ENCODE results near the gene IGSF21. TPM values are rescaled to one million over a fixed set of nuclear protein-coding genes. Genes with fewer than 3 reads are reported as not detected.

IGSF21 gene
- total and polyA plus RNA-seq, 2 of the 8 experiments (the other 6 are each of a cell fraction or from before 2014, with no cell fraction given): 22.5 to 28.5 TPM

DNA sequence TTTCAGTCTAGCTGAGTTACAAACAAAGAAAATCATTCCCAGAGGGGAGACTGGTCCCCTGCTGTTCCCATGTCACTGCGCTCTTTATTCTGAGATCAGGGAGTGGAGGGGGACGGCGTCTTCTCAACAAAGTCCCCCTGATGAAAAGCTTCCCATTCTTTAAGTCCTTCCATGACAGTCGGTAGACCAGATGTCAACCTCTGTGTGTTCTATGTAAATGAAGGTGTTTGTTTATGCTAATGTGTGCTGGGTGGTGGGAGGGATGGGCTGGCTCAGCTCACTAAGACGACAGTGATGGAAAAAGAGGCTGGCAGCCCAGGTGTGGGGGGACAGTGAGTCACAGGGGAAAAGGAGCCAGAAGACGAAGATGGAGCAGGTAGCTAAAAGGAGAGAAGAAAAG, 225.0 kb downstream of the IGSF21 start (continued):
- TF ChIP-seq HDAC2 (IDR thresholded peaks at IDR 0.05; ENCODE audit: borderline replicate concordance in 1 of 2, low read depth in 2 of 2, low read length in 2 of 2) (no peak), CHD2 (IDR thresholded peaks at IDR 0.05; ENCODE audit: low read length) (no peak), CREB1 (IDR thresholded peaks at IDR 0.05) (no peak), TCF12 (IDR thresholded peaks at IDR 0.05; ENCODE audit: low read depth, low read length) (no peak), CEBPB (IDR thresholded peaks at IDR 0.05; ENCODE audit: low read depth, low read length) (no peak), JUND (IDR thresholded peaks at IDR 0.05; ENCODE audit: low read length) (no peak)
- TF ChIP-seq, protein P1, sequence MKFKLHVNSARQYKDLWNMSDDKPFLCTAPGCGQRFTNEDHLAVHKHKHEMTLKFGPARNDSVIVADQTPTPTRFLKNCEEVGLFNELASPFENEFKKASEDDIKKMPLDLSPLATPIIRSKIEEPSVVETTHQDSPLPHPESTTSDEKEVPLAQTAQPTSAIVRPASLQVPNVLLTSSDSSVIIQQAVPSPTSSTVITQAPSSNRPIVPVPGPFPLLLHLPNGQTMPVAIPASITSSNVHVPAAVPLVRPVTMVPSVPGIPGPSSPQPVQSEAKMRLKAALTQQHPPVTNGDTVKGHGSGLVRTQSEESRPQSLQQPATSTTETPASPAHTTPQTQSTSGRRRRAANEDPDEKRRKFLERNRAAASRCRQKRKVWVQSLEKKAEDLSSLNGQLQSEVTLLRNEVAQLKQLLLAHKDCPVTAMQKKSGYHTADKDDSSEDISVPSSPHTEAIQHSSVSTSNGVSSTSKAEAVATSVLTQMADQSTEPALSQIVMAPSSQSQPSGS (IDR thresholded peaks at IDR 0.05; ENCODE audit: low read length): no peak
